A673 (cell line): Measurements from ENCODE around the gene AMBN. TPM values are rescaled to one million over a fixed set of nuclear protein-coding genes. Genes with fewer than 3 reads are reported as not detected.

ENCODE experiments used
- BruUV-seq: library from RNA; stranded (reverse); fragments of 400-500 nt; replicated peaks from 2 replicates; lab custom pipeline; 2021; lab: Mats Ljungman, UMichigan
- CTCF ChIA-PET: fragments of 300-600 bp; sonication (Branson Sonifier 250); formaldehyde crosslinking; loops from one replicate; lab custom pipeline; 2022; ENCODE audit warnings: antibody characterized with exemption; lab: Charles Lee
- POLR2A ChIA-PET: fragments of 300-600 bp; sonication (Branson Sonifier 250); formaldehyde crosslinking; loops from one replicate; lab custom pipeline; 2022; ENCODE audit warnings: antibody characterized with exemption; ENCODE audit not compliant: low non-redundant PET; lab: Charles Lee
- DNase-seq: peaks from one replicate; pipeline ENCODE4 v3.0.0-alpha.2; 2015; ENCODE audit warnings: low spot score
- H3K27ac ChIP-seq: fragments of 200-600 bp; sonication (generic); 2 replicates; pipeline ENCODE4 v1.5.1; 2016; ENCODE audit warnings: mixed run types, low read depth, mild to moderate bottlenecking, mixed read lengths, antibody characterized with exemption, low read length; ENCODE audit not compliant: poor library complexity, severe bottlenecking
- H3K27me3 ChIP-seq: fragments of 200-600 bp; sonication (generic); replicated peaks from 2 replicates; pipeline ENCODE4 v1.6.1; 2017; ENCODE audit warnings: mixed run types, low read depth, mild to moderate bottlenecking, mixed read lengths, antibody characterized with exemption, low read length; ENCODE audit not compliant: insufficient read depth, poor library complexity
- H3K36me3 ChIP-seq: fragments of 200-600 bp; sonication (generic); 2 replicates; pipeline ENCODE4 v1.6.1; 2016; ENCODE audit warnings: mixed run types, mild to moderate bottlenecking, mixed read lengths, antibody characterized with exemption, low read length; ENCODE audit not compliant: insufficient read depth, poor library complexity, severe bottlenecking
- H3K4me1 ChIP-seq: fragments of 200-600 bp; sonication (generic); 2 replicates; pipeline ENCODE4 v1.6.1; 2017; ENCODE audit warnings: mixed run types, mild to moderate bottlenecking, mixed read lengths, antibody characterized with exemption, low read length; ENCODE audit not compliant: insufficient read depth, poor library complexity, severe bottlenecking
- H3K4me3 ChIP-seq: fragments of 200-600 bp; sonication (generic); 2 replicates; pipeline ENCODE4 v1.5.1; 2016; ENCODE audit warnings: low read depth, mixed run types, mild to moderate bottlenecking, mixed read lengths, low read length; ENCODE audit not compliant: poor library complexity, severe bottlenecking
- H3K9me3 ChIP-seq: fragments of 200-600 bp; sonication (generic); 2 replicates; pipeline ENCODE4 v1.6.1; 2016; ENCODE audit warnings: mixed run types, low read depth, mild to moderate bottlenecking, mixed read lengths, antibody characterized with exemption, low read length; ENCODE audit not compliant: poor library complexity, severe bottlenecking
- EZH2 ChIP-seq: fragments of 200-600 bp; sonication (generic); IDR thresholded peaks from 2 replicates; pipeline ENCODE4 v1.6.1; 2017; ENCODE audit warnings: borderline replicate concordance, low read depth, mild to moderate bottlenecking, mixed read lengths, antibody characterized with exemption, low read length; ENCODE audit not compliant: poor library complexity, severe bottlenecking
- intact Hi-C: fragments of 100-400 bp; cut with micrococcal nuclease; formaldehyde crosslinking; loops from one replicate; pipeline ENCODE4 v1.10.0; 2022; ENCODE audit not compliant: unreplicated experiment
- total RNA-seq: library from RNA; stranded (reverse); gene quantifications from 2 replicates; pipeline ENCODE4 v1.2.3, GENCODE V29; 2021
- TF ChIP-seq, protein P1 (sequence below): fragments of 300-800, 200-600 bp; sonication (generic); conservative IDR thresholded peaks from 2 replicates; pipeline ENCODE4 v1.5.1; 2017; ENCODE audit warnings: low read depth, mild to moderate bottlenecking, antibody characterized with exemption, low read length, moderate library complexity, mixed read lengths

The AMBN gene
- total RNA-seq, 1 experiment from 2014 or later: 2.1 TPM

GRCh38 chr4:70651864-70652506 lies 59.9 kb downstream of the AMBN start:
- no peaks in the 10 kb centered on the region for H3K4me1 ChIP-seq
- H3K27me3 ChIP-seq: no peaks in the 10 kb centered on the region
- ChIA-PET CTCF (interaction anchor here (0.5 to 0.6 kb wide), 2 partner anchors 106 to 358 kb away, joined by 3 read pairs; no protein-coding TSS in a partner anchor), POLR2A (no interaction called here)
- TF ChIP-seq, protein P1, sequence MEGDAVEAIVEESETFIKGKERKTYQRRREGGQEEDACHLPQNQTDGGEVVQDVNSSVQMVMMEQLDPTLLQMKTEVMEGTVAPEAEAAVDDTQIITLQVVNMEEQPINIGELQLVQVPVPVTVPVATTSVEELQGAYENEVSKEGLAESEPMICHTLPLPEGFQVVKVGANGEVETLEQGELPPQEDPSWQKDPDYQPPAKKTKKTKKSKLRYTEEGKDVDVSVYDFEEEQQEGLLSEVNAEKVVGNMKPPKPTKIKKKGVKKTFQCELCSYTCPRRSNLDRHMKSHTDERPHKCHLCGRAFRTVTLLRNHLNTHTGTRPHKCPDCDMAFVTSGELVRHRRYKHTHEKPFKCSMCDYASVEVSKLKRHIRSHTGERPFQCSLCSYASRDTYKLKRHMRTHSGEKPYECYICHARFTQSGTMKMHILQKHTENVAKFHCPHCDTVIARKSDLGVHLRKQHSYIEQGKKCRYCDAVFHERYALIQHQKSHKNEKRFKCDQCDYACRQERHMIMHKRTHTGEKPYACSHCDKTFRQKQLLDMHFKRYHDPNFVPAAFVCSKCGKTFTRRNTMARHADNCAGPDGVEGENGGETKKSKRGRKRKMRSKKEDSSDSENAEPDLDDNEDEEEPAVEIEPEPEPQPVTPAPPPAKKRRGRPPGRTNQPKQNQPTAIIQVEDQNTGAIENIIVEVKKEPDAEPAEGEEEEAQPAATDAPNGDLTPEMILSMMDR: peak; percentile 46
- TF ChIP-seq EZH2: no peak
- no peak overlapping the region for H3K27ac ChIP-seq
- BruUV-seq: no TSS peak
- no peak overlapping the region for H3K4me3 ChIP-seq
- H3K36me3 ChIP-seq: no peaks in the 10 kb centered on the region
- intact Hi-C loops: loop anchor here (5.0 kb wide), 1 partner anchor 1060 kb away; no protein-coding TSS in a partner anchor
- peak; percentile 31 for DNase-seq
- H3K9me3 ChIP-seq: no peaks in the 10 kb centered on the region

DNA sequence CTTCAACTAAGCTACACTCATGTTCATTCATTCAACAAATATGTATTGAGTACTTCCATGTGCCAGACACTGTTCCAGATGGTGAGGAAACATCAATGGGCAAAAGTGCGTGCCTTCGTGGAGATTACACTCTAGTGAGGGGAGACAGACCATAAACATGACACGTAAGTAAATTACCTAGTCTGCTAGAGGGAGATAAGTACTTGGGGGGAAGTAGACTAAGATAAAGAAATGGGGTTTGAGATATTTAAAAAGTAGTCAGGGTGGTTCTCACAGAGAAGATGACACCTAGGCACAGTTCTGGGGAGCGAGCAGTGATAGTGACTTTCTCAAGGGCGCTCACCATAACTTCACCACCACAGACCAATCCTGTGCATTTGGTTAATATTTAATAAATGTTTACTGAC lies 62.6 kb downstream of the AMBN start:
- no peak overlapping the region for H3K27ac ChIP-seq
- DNase-seq: no peak
- intact Hi-C loops: loop anchor here (5.0 kb wide), 1 partner anchor 1058 kb away; no protein-coding TSS in a partner anchor
- no peaks in the 10 kb centered on the region for H3K9me3 ChIP-seq
- ChIA-PET POLR2A (no interaction called here), CTCF (no interaction called here)
- TF ChIP-seq, protein P1: no peak
- no peak for TF ChIP-seq EZH2
- H3K4me1 ChIP-seq: no peaks in the 10 kb centered on the region
- no peaks in the 10 kb centered on the region for H3K36me3 ChIP-seq
- no peaks in the 10 kb centered on the region for H3K27me3 ChIP-seq
- no peak overlapping the region for H3K4me3 ChIP-seq
- BruUV-seq: no TSS peak

Other genes with a start within 250 kb of the AMBN start
- gene SMR3A, start 231.5 kb upstream of the AMBN start, total RNA-seq: not detected in 2 replicates
- gene SMR3B, start 209.1 kb upstream of the AMBN start, total RNA-seq: 1.7 and 2.0 TPM in 2 replicates
- gene OPRPN, start 194.3 kb upstream of the AMBN start, total RNA-seq: not detected in 2 replicates
- gene MUC7, start 120.1 kb upstream of the AMBN start, total RNA-seq: not detected in 2 replicates
- not detected in 2 replicates for gene AMTN, start 73.7 kb upstream of the AMBN start, total RNA-seq
- not detected in 2 replicates for gene ENAM, start 36.5 kb downstream of the AMBN start, total RNA-seq
- gene JCHAIN, start 74.3 kb downstream of the AMBN start, total RNA-seq: not detected in 2 replicates
- gene UTP3, start 96.3 kb downstream of the AMBN start, total RNA-seq: 16.2 and 17.1 TPM in 2 replicates
- 25.1 and 27.5 TPM in 2 replicates for gene RUFY3, start 129.7 kb downstream of the AMBN start, total RNA-seq
- gene GRSF1, start 247.6 kb downstream of the AMBN start, total RNA-seq: 58.5 and 63.2 TPM in 2 replicates